K562 (cell line): ENCODE data around the gene SDCCAG8. TPM values are rescaled to one million over a fixed set of nuclear protein-coding genes. Genes with fewer than 3 reads are reported as not detected.

ENCODE experiments used
- ADNP ChIP-seq: fragments of 200-800 bp; sonication (Bioruptor generic); IDR thresholded peaks from 2 replicates; pipeline ENCODE4 v1.6.1; 2016; ENCODE audit warnings: missing genetic modification characterization, missing compliant biosample characterization
- ARHGAP35 ChIP-seq: fragments of 450-650 bp; IDR thresholded peaks from 2 replicates; pipeline ENCODE4 v1.6.1; 2018; ENCODE audit not compliant: partially characterized antibody
- CHD1 ChIP-seq: fragments of 200-600 bp; sonication (generic); IDR thresholded peaks from one replicate; pipeline ENCODE4 v1.6.1; 2012; ENCODE audit warnings: mild to moderate bottlenecking, moderate library complexity, low read length, inconsistent platforms
- CREM ChIP-seq: IDR thresholded peaks from 2 replicates; pipeline ENCODE4 v1.6.1; 2014; ENCODE audit warnings: antibody characterized with exemption, low read depth
- EP300 ChIP-seq: IDR thresholded peaks from 2 replicates; pipeline ENCODE4 v1.6.1; 2012; ENCODE audit warnings: low read length, improper control_type of control experiment
- ESRRB ChIP-seq: fragments of 250-450 bp; sonication (Bioruptor Pico); IDR thresholded peaks from 2 replicates; pipeline ENCODE4 v1.5.0; 2020; ENCODE audit warnings: mild to moderate bottlenecking, moderate library complexity, borderline replicate concordance
- ETV6 ChIP-seq, 3 experiments: fragments of 150-350 bp in 1 of 3; sonication (generic) in 1 of 3; formaldehyde crosslinking in 1 of 3; IDR thresholded peaks; 2 replicates each; pipeline versions ENCODE4 v1.6.1 to v1.8.0; 2014 to 2022; ENCODE audit warnings: borderline replicate concordance in 2 of 3, low read depth in 2 of 3, antibody characterized with exemption in 1 of 3, low read length in 1 of 3, mild to moderate bottlenecking in 1 of 3, missing genetic modification reagents in 1 of 3
- FOXJ3 ChIP-seq: sonication (generic); formaldehyde crosslinking; IDR thresholded peaks from 2 replicates; pipeline ENCODE4 v1.4.0; 2020; ENCODE audit warnings: mild to moderate bottlenecking, missing genetic modification reagents
- GTF2F1 ChIP-seq: IDR thresholded peaks from 2 replicates; pipeline ENCODE4 v1.6.1; 2011; ENCODE audit warnings: low read depth, low read length, improper control_type of control experiment
- HDAC6 ChIP-seq: IDR thresholded peaks from 2 replicates; pipeline ENCODE4 v1.6.1; 2012; ENCODE audit warnings: low read depth, mild to moderate bottlenecking, control low read depth, inconsistent platforms, low read length, moderate library complexity
- HLTF ChIP-seq: fragments of 450-650 bp; IDR thresholded peaks from 2 replicates; pipeline ENCODE4 v1.6.1; 2016
- KAT2B ChIP-seq: IDR thresholded peaks from one replicate; pipeline ENCODE4 v1.6.1; 2012; ENCODE audit warnings: low read depth, mild to moderate bottlenecking, control low read depth, inconsistent platforms, low read length, moderate library complexity
- KLF1 ChIP-seq: fragments of 450-650 bp; IDR thresholded peaks from 2 replicates; pipeline ENCODE4 v1.6.1; 2016; ENCODE audit warnings: missing genetic modification characterization, missing compliant biosample characterization
- MBD2 ChIP-seq: sonication (generic); IDR thresholded peaks from 2 replicates; pipeline ENCODE4 v1.6.1; 2016; ENCODE audit warnings: low read depth, borderline replicate concordance
- NR1H2 ChIP-seq: sonication (generic); formaldehyde crosslinking; IDR thresholded peaks from 2 replicates; pipeline ENCODE4 v1.4.0; 2020; ENCODE audit warnings: mild to moderate bottlenecking, missing genetic modification reagents
- NR2F6 ChIP-seq: fragments of 450-650 bp; formaldehyde crosslinking; IDR thresholded peaks from 2 replicates; pipeline ENCODE4 v1.4.0; 2020; ENCODE audit warnings: mild to moderate bottlenecking
- PURB ChIP-seq: sonication (generic); formaldehyde crosslinking; IDR thresholded peaks from 2 replicates; pipeline ENCODE4 v1.9.0; 2021; ENCODE audit warnings: low read depth, mild to moderate bottlenecking, missing genetic modification reagents
- RUNX1 ChIP-seq: sonication (generic); IDR thresholded peaks from 2 replicates; pipeline ENCODE4 v1.6.1; 2016; ENCODE audit warnings: antibody characterized with exemption, low read depth
- SMAD2 ChIP-seq: fragments of 150-350 bp; IDR thresholded peaks from 2 replicates; pipeline ENCODE4 v1.6.1; 2014; ENCODE audit warnings: low read depth, mild to moderate bottlenecking, low read length
- SMARCE1 ChIP-seq: fragments of 450-650 bp; IDR thresholded peaks from 2 replicates; pipeline ENCODE4 v1.7.1; 2016; ENCODE audit warnings: mild to moderate bottlenecking
- SNIP1 ChIP-seq: fragments of 450-650 bp; IDR thresholded peaks from 2 replicates; pipeline ENCODE4 v1.7.1; 2017; ENCODE audit warnings: low read depth, mild to moderate bottlenecking
- STAT5A ChIP-seq: IDR thresholded peaks from 2 replicates; pipeline ENCODE4 v1.6.1; 2012; ENCODE audit warnings: low read length, inconsistent platforms, borderline replicate concordance
- TAF9B ChIP-seq: fragments of 450-650 bp; IDR thresholded peaks from 2 replicates; pipeline ENCODE4 v1.6.1; 2018; ENCODE audit warnings: mild to moderate bottlenecking; ENCODE audit not compliant: partially characterized antibody
- TCF7L2 ChIP-seq: fragments of 150-350 bp; IDR thresholded peaks from 2 replicates; pipeline ENCODE4 v1.6.1; 2016; ENCODE audit warnings: low read depth, mild to moderate bottlenecking, low read length, moderate library complexity
- THAP7 ChIP-seq: fragments of 250-450 bp; sonication (Bioruptor Pico); IDR thresholded peaks from 2 replicates; pipeline ENCODE4 v1.5.0; 2021
- ZNF224 ChIP-seq: sonication (generic); formaldehyde crosslinking; IDR thresholded peaks from 2 replicates; pipeline ENCODE4 v1.8.0; 2022; ENCODE audit warnings: mild to moderate bottlenecking, missing genetic modification reagents
- ZNF239 ChIP-seq: fragments of 250-450 bp; sonication (Bioruptor Pico); IDR thresholded peaks from 2 replicates; pipeline ENCODE4 v1.4.0; 2020; ENCODE audit warnings: mild to moderate bottlenecking
- ZNF280B ChIP-seq: fragments of 250-450 bp; sonication (Bioruptor Pico); IDR thresholded peaks from 2 replicates; pipeline ENCODE4 v1.5.1; 2021; ENCODE audit warnings: mild to moderate bottlenecking
- ZNF511 ChIP-seq: sonication (generic); formaldehyde crosslinking; IDR thresholded peaks from 2 replicates; pipeline ENCODE4 v1.8.0; 2022; ENCODE audit warnings: mild to moderate bottlenecking, missing genetic modification reagents
- polyA plus RNA-seq, 8 experiments: library from polyadenylated mRNA; depleted of rRNA in 4 of 8; stranded (reverse) in 5 of 8; unstranded in 3 of 8; fragments of >200 nt; fragmentation: Nextera tagmentation in 2 of 8; fragmentation: Illumina TruSeq in 1 of 8; extraction: Ambion mirVana in 2 of 8; extraction: Trizol in 1 of 8; gene quantifications; 2 replicates each; pipeline versions ENCODE4 v1.2.1 to v1.2.3, GENCODE V29; 2011 to 2014; ENCODE audit warnings: inconsistent platforms in 1 of 8, missing spikeins in 1 of 8
- total RNA-seq, 7 experiments: library from RNA; depleted of rRNA in 6 of 7; stranded (reverse); fragments of >200 nt in 6 of 7; fragmentation: Illumina TruSeq in 2 of 7; extraction: Trizol in 2 of 7; gene quantifications; 2 replicates each; pipeline versions ENCODE4 v1.2.1 to v1.2.3, GENCODE V29; 2011 to 2021; ENCODE audit warnings: low replicate concordance in 1 of 7
- TF ChIP-seq, protein P1 (sequence below): sonication (generic); formaldehyde crosslinking; IDR thresholded peaks from 2 replicates; pipeline ENCODE4 v1.8.0; 2022; ENCODE audit warnings: missing genetic modification reagents, mild to moderate bottlenecking, borderline replicate concordance

SDCCAG8 gene
- total and polyA plus RNA-seq, 9 of the 15 experiments (the other 6 are each of a cell fraction or from before 2014, with no cell fraction given): 17.9 to 36.7 (median 25.4) TPM

DNA sequence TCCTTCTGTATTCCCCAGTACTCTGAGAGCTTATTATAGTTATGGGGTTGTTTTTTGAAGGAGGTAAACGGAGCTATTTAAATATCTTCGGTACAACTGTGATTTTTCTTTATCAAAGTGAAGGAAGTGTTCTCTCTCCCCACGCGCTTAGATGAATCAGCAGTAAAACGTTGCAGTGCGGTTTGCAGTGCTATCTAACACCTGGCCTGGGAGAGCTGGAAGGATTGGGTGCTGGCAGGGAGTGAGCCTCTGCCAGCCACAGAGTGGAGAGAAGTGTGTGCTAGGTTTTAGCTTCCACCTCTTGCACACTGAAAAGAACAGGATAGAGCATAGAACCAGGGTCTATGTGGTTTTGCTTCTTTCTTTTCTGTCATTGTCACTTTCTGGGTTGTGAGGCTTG is 165.9 kb downstream of the SDCCAG8 start (continued):
- TF ChIP-seq FOXJ3 (CRISPR knock-in tag) (no peak), ESRRB (CRISPR knock-in tag) (no peak), STAT5A (0 out of 2 replicates have a peak, but pooled peaks have one; percentile 8), NR1H2 (no peak), TCF7L2 (no peak), EP300 (peak; percentile 53; the same call in 1 of the 2 replicates), CHD1 (no peak), HDAC6 (no peak), ETV6 (IDR thresholded peaks at IDR 0.05; ENCODE audit: borderline replicate concordance in 1 of 2, low read depth in 2 of 2, low read length in 1 of 2) (no peak), ETV6 (CRISPR knock-in tag; IDR thresholded peaks at IDR 0.05; ENCODE audit: borderline replicate concordance) (no peak), ARHGAP35 (no peak), GTF2F1 (no peak), ADNP (no peak), ZNF224 (CRISPR knock-in tag) (no peak), THAP7 (CRISPR knock-in tag) (no peak), SNIP1 (no peak), MBD2 (no peak), KLF1 (tag) (no peak), SMAD2 (no peak), CREM (peak; percentile 44; the same call in 1 of the 2 replicates), ZNF280B (no peak), KAT2B (no peak), SMARCE1 (peak; percentile 55; the same call in 1 of the 2 replicates), HLTF (no peak), NR2F6 (CRISPR knock-in tag) (no peak), ZNF239 (CRISPR knock-in tag) (no peak), RUNX1 (no peak), TAF9B (no peak), ZNF511 (CRISPR knock-in tag) (no peak), PURB (no peak)
- TF ChIP-seq, protein P1, sequence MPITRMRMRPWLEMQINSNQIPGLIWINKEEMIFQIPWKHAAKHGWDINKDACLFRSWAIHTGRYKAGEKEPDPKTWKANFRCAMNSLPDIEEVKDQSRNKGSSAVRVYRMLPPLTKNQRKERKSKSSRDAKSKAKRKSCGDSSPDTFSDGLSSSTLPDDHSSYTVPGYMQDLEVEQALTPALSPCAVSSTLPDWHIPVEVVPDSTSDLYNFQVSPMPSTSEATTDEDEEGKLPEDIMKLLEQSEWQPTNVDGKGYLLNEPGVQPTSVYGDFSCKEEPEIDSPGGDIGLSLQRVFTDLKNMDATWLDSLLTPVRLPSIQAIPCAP (CRISPR knock-in tag): no peak
